Right lobe of liver (tissue), 6 donors: ENCODE data around the gene DCDC1. TPM values are rescaled to one million over a fixed set of nuclear protein-coding genes. Genes with fewer than 3 reads are reported as not detected.

Experiments
- ATAC-seq, 4 donors: fragments of 200-7000 bp; cut with Tn5 transposase; one replicate each; pipeline ENCODE4 v1.9.1; 2020; ENCODE audit warnings: mild to moderate bottlenecking in 4 of 4, moderate library complexity in 4 of 4
- DNase-seq, 3 donors: peaks; one replicate each; pipeline ENCODE4 v3.0.0-alpha.2; 2020
- H3K27ac ChIP-seq, 3 donors: fragments of 200-600 bp; one replicate each; pipeline ENCODE4 v1.8.0; 2022
- H3K27me3 ChIP-seq, 2 donors: fragments of 200-600 bp; one replicate each; pipeline ENCODE4 v1.8.0; 2022
- H3K36me3 ChIP-seq, 4 donors: fragments of 200-600 bp; sonication (generic) in 1 of 4; one replicate each; pipeline versions ENCODE4 v1.5.1 to v1.8.0; 2017 to 2022; ENCODE audit warnings: control low read depth in 1 of 4
- H3K4me1 ChIP-seq, 4 donors: fragments of 200-600 bp; sonication (generic) in 1 of 4; one replicate each; pipeline versions ENCODE4 v1.5.1 to v1.8.0; 2017 to 2022; ENCODE audit warnings: control low read depth in 1 of 4
- H3K4me3 ChIP-seq, 3 donors: fragments of 200-600 bp; one replicate each; pipeline ENCODE4 v1.8.0; 2022
- H3K9me3 ChIP-seq, 4 donors: fragments of 200-600 bp; sonication (generic) in 1 of 4; one replicate each; pipeline versions ENCODE4 v1.5.1 to v1.8.0; 2017 to 2022; ENCODE audit warnings: control low read depth in 1 of 4
- POLR2A ChIP-seq: fragments of 450-650 bp; IDR thresholded peaks from one replicate; pipeline ENCODE4 v1.6.1; 2017; ENCODE audit warnings: antibody characterized with exemption, mild to moderate bottlenecking
- WGBS: methylation state at CpG from one replicate; pipeline ENCODE4 v1.1.6; 2018; ENCODE audit warnings: low coverage, low lambda C conversion rate; ENCODE audit not compliant: insufficient coverage; ENCODE audit errors: missing lambda C conversion rate; 5-methylcytosine and 5-hydroxymethylcytosine counted together
- intact Hi-C, 2 donors: fragments of 100-400 bp; cut with DNase I; formaldehyde crosslinking; loops; one replicate each; pipeline versions ENCODE4 v1.11.2 to v1.14.1; 2022
- total RNA-seq, 6 experiments: library from RNA; depleted of rRNA in 2 of 6; stranded (reverse); fragments of >200 nt in 2 of 6; fragmentation: NEBNext Ultra II Directional in 3 of 6; extraction: Animal tissue kit (Norgen Biotek cat#: 25700) in 3 of 6; gene quantifications; one replicate each; pipeline versions ENCODE4 v1.1.0 to v1.2.4, GENCODE V29; 2016 to 2023
- TF ChIP-seq, protein P1 (sequence below), 4 donors: fragments of 200-600 bp in 3 of 4; fragments of 450-650 bp in 1 of 4; IDR thresholded peaks; one replicate each; pipeline versions ENCODE4 v1.5.1 to v1.8.0; 2016 to 2022; ENCODE audit warnings: antibody characterized with exemption in 4 of 4, mild to moderate bottlenecking in 2 of 4
- donor health status: DM: no; HTN: yes; CAD: no.
- donor health status: DM: no; HTN: no; CAD: no.
- donor health status: DM: no; HTN: no; CAD: no.
- donor health status: DM: no; HTN: yes; CAD: no.
- donor health status: DM: no; HTN: yes; CAD: no.

DCDC1 gene
- total RNA-seq, 6 experiments from 2014 or later: 1.9 to 4.8 (median 2.6) TPM

DNA sequence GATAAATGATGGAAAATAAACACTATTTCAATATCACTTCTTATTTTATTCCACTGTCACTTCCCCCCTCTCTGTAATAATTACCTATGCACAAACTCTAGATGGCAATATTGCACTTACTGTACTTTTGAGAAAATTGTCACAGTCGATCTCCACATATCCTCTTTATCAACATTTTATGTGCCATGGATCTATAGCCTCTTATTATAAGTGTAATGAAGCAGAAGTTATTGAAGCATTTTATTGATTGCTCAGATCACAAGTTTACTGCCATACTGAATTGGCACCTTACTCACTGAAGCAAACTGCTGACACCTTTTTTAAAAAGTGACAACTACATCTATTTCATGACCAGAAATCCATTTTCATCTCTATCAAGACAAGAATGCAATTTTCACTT is 133.4 kb downstream of the DCDC1 start:
- no peak overlapping the region for H3K27ac ChIP-seq
- 0% methylated on average over 1 of the region's 1 CpG for WGBS
- H3K4me3 ChIP-seq: no peak overlapping the region
- ATAC-seq (no peak), DNase-seq (no peak)
- intact Hi-C loops: no loop called here
- TF ChIP-seq, protein P1, sequence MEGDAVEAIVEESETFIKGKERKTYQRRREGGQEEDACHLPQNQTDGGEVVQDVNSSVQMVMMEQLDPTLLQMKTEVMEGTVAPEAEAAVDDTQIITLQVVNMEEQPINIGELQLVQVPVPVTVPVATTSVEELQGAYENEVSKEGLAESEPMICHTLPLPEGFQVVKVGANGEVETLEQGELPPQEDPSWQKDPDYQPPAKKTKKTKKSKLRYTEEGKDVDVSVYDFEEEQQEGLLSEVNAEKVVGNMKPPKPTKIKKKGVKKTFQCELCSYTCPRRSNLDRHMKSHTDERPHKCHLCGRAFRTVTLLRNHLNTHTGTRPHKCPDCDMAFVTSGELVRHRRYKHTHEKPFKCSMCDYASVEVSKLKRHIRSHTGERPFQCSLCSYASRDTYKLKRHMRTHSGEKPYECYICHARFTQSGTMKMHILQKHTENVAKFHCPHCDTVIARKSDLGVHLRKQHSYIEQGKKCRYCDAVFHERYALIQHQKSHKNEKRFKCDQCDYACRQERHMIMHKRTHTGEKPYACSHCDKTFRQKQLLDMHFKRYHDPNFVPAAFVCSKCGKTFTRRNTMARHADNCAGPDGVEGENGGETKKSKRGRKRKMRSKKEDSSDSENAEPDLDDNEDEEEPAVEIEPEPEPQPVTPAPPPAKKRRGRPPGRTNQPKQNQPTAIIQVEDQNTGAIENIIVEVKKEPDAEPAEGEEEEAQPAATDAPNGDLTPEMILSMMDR (IDR thresholded peaks at IDR 0.05): peak in 3 of 4 donors; percentile 13 to 27 (median 24)
- TF ChIP-seq POLR2A: no peak
- H3K4me1 ChIP-seq: no peaks in the 10 kb centered on the region
- H3K9me3 ChIP-seq: no peaks in the 10 kb centered on the region
- H3K27me3 ChIP-seq: no peaks in the 10 kb centered on the region
- H3K36me3 ChIP-seq: no peaks in the 10 kb centered on the region

GRCh38 chr11:31233425-31233824 is 136.1 kb downstream of the DCDC1 start:
- no peak for ATAC-seq
- H3K4me1 ChIP-seq: no peaks in the 10 kb centered on the region

DNA sequence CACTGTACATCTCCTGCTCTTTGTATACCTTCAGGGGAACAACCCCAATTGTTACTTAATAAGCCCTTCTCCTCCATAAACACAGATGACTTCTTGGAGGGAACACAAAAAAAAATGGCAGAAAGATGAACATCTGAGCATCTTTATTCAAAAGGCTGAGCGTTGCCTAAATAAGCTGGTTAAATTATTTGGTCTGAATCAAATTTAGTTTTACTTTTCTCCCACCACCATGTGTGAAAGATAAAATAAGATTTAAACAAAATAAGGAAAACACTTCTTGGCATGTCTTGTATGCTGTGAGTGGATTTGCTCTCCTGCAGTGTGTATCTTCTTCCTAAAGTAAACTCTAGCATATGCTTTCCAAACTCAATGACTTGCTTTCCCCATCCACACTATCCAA is 137.9 kb downstream of the DCDC1 start:
- intact Hi-C loops: no loop called here
- 67% methylated on average over 1 of the region's 1 CpG for WGBS
- no peaks in the 10 kb centered on the region for H3K4me1 ChIP-seq

More at GRCh38 chr11:31233425-31233824, 136.1 kb downstream of the DCDC1 start:
- no peaks in the 10 kb centered on the region for H3K27me3 ChIP-seq
- H3K27ac ChIP-seq: no peak overlapping the region
- no peak for DNase-seq
- intact Hi-C loops: no loop called here
- H3K9me3 ChIP-seq: no peaks in the 10 kb centered on the region
- no peaks in the 10 kb centered on the region for H3K36me3 ChIP-seq
- H3K4me3 ChIP-seq: no peak overlapping the region
- no peak for TF ChIP-seq POLR2A
- TF ChIP-seq, protein P1 (IDR thresholded peaks at IDR 0.05): peak in 3 of 4 donors; percentile 9 to 13 (median 10)

GRCh38 chr11:31218847-31219246 is 150.7 kb downstream of the DCDC1 start:
- Histone ChIP-seq H3K27me3 (peaks cover 0 to 3% of the 10 kb centered on the region in 2 donors), H3K36me3 (no peaks in the 10 kb centered on the region), H3K4me1 (no peaks in the 10 kb centered on the region), H3K27ac (no peak overlapping the region), H3K9me3 (no peaks in the 10 kb centered on the region), H3K4me3 (no peak overlapping the region)
- intact Hi-C loops: no loop called here
- WGBS: 65% methylated on average over 2 of the region's 2 CpGs
- DNase-seq: no peak
- no peak for ATAC-seq
- no peak for TF ChIP-seq POLR2A
- TF ChIP-seq, protein P1 (IDR thresholded peaks at IDR 0.05): no peak

More for the DNA sequence above, 137.9 kb downstream of the DCDC1 start:
- Histone ChIP-seq H3K36me3 (no peaks in the 10 kb centered on the region), H3K4me3 (no peak overlapping the region), H3K27me3 (no peaks in the 10 kb centered on the region), H3K27ac (no peak overlapping the region), H3K9me3 (no peaks in the 10 kb centered on the region)
- ATAC-seq (no peak), DNase-seq (no peak)
- no peak for TF ChIP-seq POLR2A
- TF ChIP-seq, protein P1 (IDR thresholded peaks at IDR 0.05): no peak

DNA sequence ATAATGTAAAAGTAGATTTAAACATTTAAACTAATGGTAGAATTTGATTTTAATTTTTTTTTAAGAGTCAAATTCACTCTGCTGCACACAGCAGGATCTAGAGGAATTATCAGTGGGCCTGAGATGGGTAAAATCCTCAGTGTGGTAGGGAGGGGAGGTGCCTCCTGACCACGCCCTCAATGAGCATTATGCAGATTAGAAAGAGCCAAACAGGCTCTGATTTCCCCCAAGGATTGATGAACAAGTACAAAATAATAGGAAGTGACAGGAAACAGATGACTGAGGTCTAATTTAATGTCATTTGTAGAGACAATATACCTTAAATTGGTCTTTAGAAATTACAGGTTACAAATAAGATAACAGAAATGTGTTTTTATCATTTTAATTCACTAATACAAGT is 155.2 kb downstream of the DCDC1 start:
- 7% methylated on average over 1 of the region's 1 CpG for WGBS
- intact Hi-C loops: no loop called here
- TF ChIP-seq POLR2A: no peak
- TF ChIP-seq, protein P1 (IDR thresholded peaks at IDR 0.05): no peak
- Histone ChIP-seq H3K27me3 (peaks cover 0 to 3% of the 10 kb centered on the region in 2 donors), H3K27ac (no peak overlapping the region), H3K4me1 (no peaks in the 10 kb centered on the region), H3K36me3 (no peaks in the 10 kb centered on the region), H3K9me3 (no peaks in the 10 kb centered on the region), H3K4me3 (no peak overlapping the region)
- no peak for DNase-seq
- no peak for ATAC-seq
